HG03520 (cell line): ENCODE results near the gene SPRR2A.
"Not testable (repeated sequence)": the region's sequence is repeated elsewhere in the genome, so short reads cannot be mapped to it uniquely, and the experiment has no call there.

Experiments
- ATAC-seq: cut with Tn5 transposase; IDR thresholded peaks from one replicate; pipeline ENCODE4 v1.9.1; 2021; ENCODE audit warnings: mild to moderate bottlenecking, moderate library complexity; ENCODE audit not compliant: unreplicated experiment

SPRR2A gene

DNA sequence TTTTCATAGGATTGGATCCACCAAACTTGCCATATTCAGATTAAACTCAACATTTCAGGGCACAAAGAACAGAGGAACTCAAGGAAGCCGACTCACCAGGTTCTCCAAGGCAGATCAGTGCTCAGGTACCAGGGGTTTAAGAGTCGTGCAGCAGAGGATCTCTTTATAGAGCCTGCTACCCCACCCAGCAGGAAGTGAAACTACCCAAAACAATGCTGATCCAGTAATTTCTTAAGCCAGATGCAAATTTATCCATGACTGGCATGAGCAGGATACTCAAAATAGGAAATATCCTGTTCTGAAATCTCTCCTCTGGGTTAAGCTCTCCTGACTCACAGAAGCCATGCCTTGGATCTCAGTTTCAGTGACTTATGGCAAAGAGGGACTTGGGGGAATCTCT, at the start of gene SPRR2A:
TSS of gene SPRR2A (minus strand) at position 138 of the 400 bp plus-strand sequence. CDS start 777 bp downstream, outside the sequence.
- ATAC-seq = no peak

DNA sequence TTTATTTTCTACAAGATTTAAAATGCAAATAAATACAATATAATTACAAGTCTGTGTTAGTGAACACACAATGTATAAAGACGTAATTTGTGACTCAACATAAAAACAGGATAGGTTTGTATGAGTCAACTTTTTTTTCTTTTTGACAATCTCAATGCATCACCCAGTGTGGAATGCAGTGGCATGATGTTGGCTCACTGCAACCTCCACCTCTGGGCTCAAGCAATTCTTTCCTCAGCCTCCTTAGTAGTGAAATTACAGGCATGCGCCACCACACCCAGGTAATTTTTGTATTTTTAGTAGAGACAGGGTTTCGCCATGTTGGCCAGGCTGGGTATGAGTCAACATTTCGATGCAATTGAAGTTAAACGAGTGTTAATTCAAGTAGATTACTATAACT, 42.9 kb upstream of the SPRR2A start:
- no peak for ATAC-seq

DNA sequence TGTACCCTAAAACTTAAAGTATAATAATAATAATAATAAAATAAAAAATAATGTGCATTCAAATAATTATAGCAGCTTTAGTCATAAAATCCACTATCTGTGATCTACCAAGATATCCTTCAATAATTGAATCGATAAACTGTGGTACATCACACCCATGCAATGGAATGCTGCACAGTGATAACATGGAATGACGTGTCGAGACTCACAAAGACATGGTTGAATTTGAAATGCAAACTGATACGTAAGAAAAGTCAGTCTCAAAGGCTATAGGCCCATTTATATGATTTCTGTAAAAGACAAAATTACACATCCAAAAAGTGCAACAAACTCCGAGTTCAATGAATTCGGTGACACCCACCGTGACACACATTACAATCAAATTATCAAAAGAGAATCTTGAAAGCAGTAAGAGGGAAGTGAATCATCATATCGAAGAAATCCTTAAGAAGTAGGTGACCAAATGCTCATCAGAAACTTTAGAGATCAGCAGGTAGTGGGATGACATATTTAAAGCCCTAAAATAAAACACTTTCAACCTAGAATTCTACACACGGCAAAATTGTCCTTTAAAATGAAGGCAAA, 42.2 kb upstream of the SPRR2A start:
- no peak for ATAC-seq

DNA sequence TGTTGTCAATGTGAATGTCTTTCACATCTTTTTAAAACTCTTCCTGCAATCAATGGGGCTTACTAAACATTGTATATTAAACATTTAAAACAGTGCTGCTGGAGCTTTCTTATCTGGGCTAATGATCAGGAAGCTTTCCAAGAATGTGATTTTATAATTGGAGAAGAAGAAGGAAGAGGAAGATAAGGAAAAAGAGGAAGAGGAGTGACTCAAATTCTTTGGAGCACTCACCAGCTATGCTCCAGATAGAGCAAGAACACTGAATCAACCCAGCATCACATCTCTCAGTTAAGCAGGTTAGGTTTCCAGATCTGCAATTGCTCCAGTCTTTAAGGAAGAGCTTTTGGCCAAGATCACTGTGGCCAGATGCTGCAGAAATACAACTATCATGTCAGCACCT, 38.5 kb upstream of the SPRR2A start:
- no peak for ATAC-seq

DNA sequence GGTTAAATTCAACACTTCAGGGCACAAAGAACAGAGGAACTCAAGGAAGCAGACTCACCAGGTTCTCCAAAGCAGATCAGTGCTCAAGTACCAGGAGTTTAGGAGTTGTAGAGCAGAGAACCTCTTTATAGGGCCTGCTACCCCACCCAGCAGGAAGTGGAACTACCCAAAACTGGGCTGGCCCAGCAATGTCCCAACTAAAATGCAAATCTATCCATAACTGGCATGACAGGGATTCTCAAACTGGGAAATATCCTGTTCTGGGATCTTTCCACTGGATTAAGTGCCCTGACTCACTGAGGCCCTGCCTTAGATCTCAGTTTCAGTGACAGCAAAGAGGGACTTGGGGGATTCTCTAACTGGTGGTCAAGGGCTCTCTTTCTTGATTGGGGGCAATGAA, 37.1 kb upstream of the SPRR2A start, which contains the start of gene SPRR2E:
TSS of gene SPRR2E (minus strand) at position 101 of the 400 bp plus-strand sequence. CDS start 775 bp downstream, outside the sequence.
- no peak for ATAC-seq

DNA sequence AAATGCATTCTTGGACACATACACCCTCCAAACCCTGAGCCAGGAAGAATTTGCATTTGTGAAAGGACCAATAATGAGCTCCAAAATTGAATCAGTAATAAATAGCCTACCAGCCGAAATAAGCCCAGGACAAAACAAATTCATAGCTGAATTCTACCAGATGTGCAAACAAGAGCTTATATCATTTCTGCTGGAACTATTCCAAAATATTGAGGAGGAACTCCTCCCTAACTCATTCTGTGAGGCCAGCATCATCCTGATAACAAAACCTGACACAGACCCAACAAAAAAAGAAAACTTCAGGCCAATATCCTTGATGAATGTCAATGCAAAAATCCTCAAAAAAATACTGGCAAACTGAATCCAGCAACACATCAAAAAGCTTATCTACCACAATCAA, 30.3 kb upstream of the SPRR2A start:
- ATAC-seq = no peak

DNA sequence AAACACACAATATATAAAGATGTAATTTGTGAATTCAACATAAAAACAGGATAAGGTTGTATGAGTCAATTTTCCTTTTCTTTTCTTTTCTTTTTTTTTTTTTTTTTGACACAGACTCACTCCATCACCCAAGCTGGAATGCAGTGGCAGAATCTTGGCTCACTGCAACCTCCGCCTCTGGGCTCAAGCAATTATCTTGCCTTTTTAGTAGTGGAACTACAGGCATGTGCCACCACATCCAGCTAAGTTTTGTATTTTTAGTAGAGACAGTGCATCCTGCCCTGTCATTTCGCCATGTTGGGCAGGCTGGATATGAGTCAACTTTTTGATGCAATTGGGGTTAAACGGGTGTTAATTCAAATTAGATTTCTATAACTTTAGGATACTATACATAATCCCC, 24.4 kb upstream of the SPRR2A start:
- ATAC-seq = no peak

DNA sequence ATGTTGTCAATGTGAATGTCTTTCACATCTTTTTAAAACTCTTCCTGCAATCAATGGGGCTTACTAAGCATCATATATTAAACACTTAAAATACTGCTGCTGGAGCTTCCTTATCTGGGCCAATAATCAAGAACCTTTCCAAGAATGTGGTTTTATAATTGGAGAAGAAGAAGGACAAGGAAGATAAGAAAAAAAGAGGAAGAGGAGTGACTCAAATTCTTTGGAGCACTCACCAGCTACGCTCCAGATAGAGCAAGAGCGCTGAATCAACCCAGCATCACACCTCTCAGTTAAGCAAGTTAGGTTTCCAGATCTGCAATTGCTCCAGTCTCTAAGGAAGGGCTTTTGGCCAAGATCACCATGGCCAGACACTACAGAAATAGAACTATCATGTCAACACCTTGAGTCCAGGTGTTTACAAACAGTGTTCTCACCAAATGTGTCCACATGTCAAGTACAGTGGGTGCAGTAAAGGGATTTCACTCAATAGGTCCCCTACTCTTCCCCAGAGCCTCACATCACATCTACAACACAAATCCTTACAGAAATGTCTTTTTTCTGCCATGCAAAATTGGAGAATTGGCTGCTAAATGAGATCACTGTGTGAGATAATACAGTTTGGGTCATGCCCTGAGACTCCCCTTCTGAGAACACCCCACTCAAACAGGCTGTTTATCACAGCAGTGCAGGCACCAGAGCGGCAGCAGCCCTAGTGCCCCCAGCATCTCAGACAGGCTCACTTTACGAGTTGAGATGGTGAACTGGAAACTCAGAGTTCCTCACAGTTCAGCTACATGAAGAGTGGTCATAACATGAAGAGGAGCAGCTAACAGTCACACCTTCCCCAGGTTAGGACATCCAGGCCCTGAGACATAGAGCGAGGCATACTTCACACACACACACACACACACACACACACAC, 15.8 kb upstream of the SPRR2A start:
- ATAC-seq = no peak

DNA sequence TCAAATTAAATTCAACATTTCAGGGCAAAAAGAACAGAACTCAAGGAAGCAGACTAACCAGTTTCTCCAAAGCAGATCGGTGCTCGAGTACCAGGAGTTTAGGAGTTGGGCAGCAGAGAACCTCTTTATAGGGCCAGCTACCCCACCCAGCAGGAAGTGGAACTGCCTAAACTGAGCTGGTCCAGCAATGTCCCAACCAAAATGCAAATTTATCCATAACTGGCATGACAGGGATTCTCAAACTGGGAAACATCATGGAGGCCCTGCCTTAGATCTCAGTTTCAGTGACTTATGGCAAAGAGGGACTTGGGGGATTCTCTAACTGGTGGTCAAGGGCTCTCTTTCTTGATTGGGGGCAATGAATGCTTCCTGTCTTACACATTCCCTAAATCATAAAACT, 14.2 kb upstream of the SPRR2A start, which contains the start of gene SPRR2B:
TSS of gene SPRR2B (minus strand) at position 101 of the 400 bp plus-strand sequence. CDS start 772 bp downstream, outside the sequence.
- no peak for ATAC-seq

DNA sequence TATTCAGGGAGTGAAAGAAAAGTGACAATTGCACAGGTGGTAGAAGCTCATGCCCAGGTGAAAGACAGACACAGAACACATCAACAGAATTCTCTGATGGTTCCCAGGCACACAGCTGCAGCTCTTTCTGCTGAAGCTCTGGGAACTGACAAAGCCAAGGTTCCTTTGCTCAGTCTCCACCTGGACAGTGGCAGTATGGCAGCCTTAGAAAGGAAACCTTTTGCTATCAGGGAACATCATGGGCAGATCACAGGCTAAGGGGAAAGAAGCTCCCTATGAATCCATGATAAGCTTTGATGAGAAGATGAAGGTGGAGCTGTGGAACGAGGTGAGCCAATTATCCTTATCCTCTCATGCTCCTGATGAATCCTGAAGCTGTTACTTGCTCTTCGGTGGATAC, 12.9 kb upstream of the SPRR2A start:
- no peak for ATAC-seq

DNA sequence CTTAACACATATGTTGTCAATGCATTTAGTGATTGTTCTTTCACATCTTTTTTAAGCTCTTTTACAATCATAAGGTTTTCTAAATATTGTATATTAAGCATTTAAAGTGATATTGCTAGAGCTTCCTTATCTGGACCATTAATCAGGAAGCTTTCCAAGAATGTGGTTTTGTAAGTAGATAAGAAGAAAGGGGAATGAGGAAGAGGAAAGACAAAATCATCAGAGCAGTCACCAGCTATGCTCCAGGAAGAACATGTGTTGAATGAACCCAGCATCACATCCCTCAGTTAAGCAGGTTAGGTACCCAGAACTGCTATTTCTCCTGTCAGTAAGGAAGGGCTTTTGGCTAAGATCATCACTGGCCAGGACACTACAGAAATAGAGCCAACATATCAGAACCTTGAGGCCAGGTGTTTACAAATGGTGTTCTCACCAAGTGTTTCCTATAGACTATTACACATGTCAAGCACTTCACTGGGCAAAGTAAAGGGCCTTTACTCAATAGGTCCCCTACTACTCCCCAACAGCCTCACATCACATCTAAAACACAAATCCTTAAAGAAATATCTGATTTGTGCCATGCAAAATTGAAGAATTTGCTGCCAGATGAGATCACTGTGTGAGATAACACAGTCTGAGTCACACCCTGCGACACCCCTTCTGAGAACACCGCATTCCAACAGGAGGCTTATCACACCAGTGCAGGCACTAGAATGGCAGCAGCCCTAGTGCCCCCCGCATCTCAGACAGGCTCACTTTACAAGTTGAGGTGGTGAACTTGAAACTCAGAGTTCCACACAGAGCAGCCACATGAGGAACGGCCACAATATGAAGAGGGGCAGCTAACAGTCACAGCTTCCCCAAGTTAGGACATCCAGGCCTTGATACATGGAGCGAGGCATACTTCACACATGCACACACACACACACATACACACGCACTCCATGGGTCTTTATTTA, 1.8 kb upstream of the SPRR2A start:
- ATAC-seq = no peak

DNA sequence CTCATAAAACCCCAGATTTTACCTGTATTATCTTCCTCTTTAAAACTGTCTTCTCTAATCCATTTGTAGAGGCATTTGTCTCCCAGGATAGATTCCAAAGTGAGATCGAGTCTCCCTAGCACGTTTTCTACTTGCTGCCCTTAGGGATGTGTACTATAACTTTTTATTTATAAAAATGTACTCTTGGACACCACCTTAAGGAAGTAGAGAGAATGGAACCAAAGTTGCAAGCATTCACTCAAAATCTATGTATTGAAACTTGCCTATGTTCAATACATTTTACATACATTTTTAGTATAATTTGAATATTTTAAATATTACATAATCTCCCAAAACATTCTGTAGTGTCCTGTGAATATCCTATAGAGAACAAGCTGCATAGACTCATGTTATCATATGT, 842 bp upstream of the SPRR2A start:
- ATAC-seq = no peak

DNA sequence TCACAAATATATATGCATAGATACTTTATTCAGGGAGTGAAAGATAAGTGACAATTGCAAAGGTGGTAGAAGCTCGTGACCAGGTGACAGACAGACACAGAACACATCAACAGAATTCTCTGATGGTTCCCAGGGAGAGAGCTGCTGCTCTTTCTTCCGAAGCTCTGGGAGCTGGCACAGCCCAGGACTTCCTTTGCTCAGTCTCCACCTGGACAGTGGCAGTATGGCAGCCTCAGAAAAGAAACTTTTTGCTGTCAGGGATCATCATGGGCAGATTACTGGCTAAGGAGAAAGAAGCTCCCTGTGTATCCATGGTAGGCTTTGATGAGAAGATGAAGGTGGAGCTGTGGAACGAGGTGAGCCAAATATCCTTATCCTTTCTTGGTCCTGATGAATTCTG, 1.2 kb downstream of the SPRR2A start:
- not testable (repeated sequence) for ATAC-seq

DNA sequence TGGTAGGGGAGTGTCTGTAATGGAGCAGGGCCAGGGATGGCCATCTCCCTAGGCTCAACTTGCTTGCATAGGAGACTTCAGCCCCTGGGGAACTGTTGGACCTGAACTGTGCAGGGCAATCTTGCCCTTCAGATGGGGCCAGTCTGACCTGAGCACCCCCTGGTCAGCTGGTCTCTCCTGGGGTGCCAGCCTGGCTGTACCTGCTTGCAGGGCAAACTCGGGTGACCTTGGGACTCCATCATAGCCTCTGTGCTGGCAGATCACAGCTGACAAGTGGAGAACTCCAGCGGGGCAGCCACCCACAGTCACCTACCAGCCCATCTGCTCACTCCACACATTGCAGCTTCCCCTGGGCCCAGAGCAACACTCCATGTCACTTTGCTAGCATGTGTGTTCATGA, 8.1 kb downstream of the SPRR2A start:
- no peak for ATAC-seq

DNA sequence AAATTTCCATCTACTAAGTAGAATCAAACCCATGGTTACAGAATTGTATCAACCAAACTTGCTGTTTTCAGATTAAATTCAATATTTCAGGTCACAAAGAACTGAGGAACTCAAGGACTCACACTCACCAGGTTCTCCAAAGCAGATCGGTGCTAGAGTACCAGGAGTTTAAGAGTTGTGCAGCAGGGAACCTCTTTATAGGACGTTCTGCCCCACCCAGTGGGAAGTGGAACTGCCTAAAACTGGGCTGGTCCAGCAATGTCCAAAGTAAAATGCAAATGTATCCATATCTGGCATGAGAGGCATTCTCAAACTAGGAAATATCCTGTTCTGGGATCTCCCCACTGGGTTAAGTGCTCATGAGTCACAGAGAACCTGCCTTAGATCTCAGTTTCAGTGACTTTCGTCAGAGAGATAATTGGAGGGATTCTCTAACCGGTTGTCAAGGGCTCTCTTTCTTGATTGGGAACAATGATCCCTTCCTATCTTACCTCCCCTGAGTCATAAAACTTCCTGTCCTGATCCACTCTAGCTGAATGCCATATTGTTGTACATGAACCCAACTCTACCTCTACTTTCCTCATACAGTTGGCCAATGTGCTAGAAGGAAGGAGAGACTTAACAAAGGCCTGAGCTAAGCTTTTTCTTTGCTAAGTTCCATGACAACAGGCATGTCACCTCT, 16.2 kb downstream of the SPRR2A start, which contains the start of gene SPRR2D:
TSS of gene SPRR2D (minus strand) at position 171 of the 682 bp plus-strand sequence. CDS start 774 bp downstream, outside the sequence.
- ATAC-seq = no peak

DNA sequence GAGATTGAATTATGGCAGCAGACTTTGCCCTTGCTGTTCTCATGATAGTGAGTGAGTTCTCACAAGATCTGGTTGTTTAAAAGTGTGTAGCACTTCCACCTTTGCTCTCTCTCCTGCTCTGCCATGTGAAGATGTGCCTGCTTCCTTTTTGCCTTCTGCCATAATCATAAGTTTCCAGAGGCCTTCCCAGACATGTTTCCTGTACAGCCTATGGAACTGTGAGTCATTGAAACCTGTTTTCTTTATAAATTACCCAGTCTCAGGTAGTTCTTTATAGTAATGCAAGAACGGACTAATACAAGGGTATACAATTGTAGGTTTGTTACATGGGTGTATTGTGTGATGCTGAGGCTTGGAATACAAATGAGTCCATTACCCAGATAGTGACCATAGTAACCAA, 22.1 kb downstream of the SPRR2A start:
- no peak for ATAC-seq

DNA sequence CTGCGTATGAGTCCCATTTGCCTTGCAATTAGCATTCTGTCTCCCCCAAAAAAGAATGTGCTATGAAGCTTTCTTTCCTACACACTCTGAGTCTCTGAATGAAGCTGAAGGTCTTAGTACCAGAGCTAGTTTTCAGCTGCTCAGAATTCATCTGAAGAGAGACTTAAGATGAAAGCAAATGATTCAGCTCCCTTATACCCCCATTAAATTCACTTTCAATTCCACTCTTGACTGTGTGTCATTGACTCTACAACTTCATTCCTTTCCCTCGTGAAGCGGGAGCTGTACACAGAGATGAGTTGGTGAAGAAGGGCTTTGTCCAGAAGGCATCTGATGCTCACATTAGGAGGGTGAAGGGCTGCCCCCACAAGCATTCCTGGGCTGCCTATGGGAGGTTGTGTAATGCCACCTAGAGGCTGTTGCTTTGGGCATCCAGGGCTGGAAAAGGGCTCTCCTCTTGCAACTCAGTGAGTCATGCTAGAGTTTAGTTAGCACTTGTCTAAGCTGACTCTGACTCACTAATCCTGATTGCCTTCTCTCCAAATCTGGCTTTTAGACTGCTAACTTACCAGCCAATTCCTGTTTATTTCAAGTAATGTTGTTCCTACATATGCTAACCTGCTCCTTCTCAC, 24.5 kb downstream of the SPRR2A start:
- ATAC-seq = no peak

DNA sequence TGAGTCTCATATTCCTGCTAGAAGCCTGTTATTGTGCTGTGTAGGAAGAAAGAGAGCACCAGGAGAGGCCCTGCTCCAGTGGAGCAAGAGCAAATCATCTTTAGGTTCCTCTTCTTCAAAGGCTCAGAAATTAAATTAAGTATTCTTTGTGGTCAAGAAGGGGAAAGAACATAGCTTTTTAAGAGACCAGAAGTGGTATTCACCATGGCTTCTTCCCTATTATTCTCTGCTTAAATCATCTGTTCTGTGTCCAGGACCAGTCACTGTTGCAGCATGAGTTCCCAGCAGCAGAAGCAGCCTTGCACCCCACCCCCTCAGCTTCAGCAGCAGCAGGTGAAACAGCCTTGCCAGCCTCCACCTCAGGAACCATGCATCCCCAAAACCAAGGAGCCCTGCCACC, 25.2 kb downstream of the SPRR2A start:
- no peak for ATAC-seq

DNA sequence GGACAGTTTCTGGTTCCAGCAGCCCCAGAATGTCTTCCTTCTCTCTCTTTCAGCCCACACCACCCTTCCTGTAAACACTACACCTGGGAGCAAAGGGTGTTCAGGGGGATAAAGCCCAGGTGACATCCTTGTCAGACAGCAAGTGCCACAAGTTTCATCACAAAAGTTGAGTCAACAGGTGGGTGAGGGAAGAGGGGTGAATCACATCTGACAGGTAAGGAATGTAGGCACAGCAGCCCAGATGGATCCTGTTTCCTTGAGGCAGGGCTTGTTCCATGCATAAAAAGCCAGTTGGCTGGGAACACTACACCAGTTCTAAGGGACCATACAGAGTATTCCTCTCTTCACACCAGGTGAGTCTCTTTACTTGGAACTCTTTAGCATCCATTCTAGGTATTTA, 26.4 kb downstream of the SPRR2A start, which contains the start of gene SPRR1B:
TSS of gene SPRR1B (plus strand) at position 309 of the 400 bp plus-strand sequence. CDS start 1,143 bp downstream, outside the sequence.
- ATAC-seq = no peak

DNA sequence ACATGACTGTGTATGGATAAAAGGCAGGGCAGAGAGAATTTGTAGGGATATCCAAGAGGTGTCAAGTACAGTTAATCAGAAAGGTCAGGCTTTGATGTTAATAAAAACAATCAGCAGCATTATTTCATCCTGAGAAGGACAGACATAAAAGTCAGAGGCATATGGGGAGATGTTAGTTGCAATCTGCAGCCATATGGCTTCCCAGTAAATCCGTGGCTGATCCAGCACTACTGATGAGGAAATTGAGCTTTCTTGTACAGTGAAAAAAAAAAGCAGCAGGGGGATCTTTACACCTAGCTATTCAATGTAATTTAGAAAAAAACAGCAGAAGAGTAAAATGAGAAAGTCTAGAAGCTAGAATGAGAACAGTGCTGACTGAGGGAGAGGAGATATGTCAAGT, 28.5 kb downstream of the SPRR2A start:
- ATAC-seq = no peak
